ENCODE results near the gene CAPS.

- TF ChIP-seq, protein P1, sequence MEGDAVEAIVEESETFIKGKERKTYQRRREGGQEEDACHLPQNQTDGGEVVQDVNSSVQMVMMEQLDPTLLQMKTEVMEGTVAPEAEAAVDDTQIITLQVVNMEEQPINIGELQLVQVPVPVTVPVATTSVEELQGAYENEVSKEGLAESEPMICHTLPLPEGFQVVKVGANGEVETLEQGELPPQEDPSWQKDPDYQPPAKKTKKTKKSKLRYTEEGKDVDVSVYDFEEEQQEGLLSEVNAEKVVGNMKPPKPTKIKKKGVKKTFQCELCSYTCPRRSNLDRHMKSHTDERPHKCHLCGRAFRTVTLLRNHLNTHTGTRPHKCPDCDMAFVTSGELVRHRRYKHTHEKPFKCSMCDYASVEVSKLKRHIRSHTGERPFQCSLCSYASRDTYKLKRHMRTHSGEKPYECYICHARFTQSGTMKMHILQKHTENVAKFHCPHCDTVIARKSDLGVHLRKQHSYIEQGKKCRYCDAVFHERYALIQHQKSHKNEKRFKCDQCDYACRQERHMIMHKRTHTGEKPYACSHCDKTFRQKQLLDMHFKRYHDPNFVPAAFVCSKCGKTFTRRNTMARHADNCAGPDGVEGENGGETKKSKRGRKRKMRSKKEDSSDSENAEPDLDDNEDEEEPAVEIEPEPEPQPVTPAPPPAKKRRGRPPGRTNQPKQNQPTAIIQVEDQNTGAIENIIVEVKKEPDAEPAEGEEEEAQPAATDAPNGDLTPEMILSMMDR (conservative IDR thresholded peaks at IDR 0.05) = no peak
- TF ChIP-seq EZH2 (IDR thresholded peaks at IDR 0.05; ENCODE audit: low read depth) = no peak
These were observed 23.5 kb downstream of the CAPS start for GRCh38 chr19:5937550-5937949.
